ENCODE measurements around the gene MRPL40. TPM values are rescaled to one million over a fixed set of nuclear protein-coding genes. Genes with fewer than 3 reads are reported as not detected.

Gene MRPL40
- total RNA-seq (10 to 100 TPM; 22.4 to 65.9 (median 49.9) TPM), polyA plus RNA-seq (100 to 1,000 TPM in 1 of 3 donors, 10 to 100 TPM in 2; 73.6 to 132 (median 92.4) TPM)
- long read RNA-seq, donor 1, transcript MRPL40-201 (4 exons, 1,387 nt), result major isoform, 69 of 73 reads
- long read RNA-seq, donor 1, partial matches to known transcripts, result 0 of 73 reads
- long read RNA-seq, donor 1, other reads (novel, unspliced or antisense), result 0 of 73 reads
- long read RNA-seq, donor 2, transcript MRPL40-201 (4 exons, 1,387 nt), result major isoform, 34 of 36 reads
- long read RNA-seq, donor 2, partial matches to known transcripts, result 0 of 36 reads
- long read RNA-seq, donor 2, other reads (novel, unspliced or antisense), result 0 of 36 reads
- long read RNA-seq, donor 3, transcript MRPL40-201 (4 exons, 1,387 nt), result major isoform, 49 of 61 reads
- long read RNA-seq, donor 3, partial matches to known transcripts, result 11 of 61 reads
- long read RNA-seq, donor 3, other reads (novel, unspliced or antisense), result 0 of 61 reads
- long read RNA-seq, donor 4, transcript MRPL40-201 (4 exons, 1,387 nt), result major isoform, 85 of 91 reads
- long read RNA-seq, donor 4, partial matches to known transcripts, result 1 of 91 reads
- long read RNA-seq, donor 4, other reads (novel, unspliced or antisense), result 2 of 91 reads
- long read RNA-seq, donor 5, transcript MRPL40-201 (4 exons, 1,387 nt), result major isoform, 93 of 97 reads
- long read RNA-seq, donor 5, partial matches to known transcripts, result 0 of 97 reads
- long read RNA-seq, donor 5, other reads (novel, unspliced or antisense), result 2 of 97 reads
- long read RNA-seq, donor 6, transcript MRPL40-201 (4 exons, 1,387 nt), result major isoform, 59 of 63 reads
- long read RNA-seq, donor 6, partial matches to known transcripts, result 0 of 63 reads
- long read RNA-seq, donor 6, other reads (novel, unspliced or antisense), result 2 of 63 reads
- long read RNA-seq, donor 7, transcript MRPL40-201 (4 exons, 1,387 nt), result major isoform, 31 of 31 reads
- long read RNA-seq, donor 7, partial matches to known transcripts, result 0 of 31 reads
- long read RNA-seq, donor 7, other reads (novel, unspliced or antisense), result 0 of 31 reads
- long read RNA-seq, donor 8, transcript MRPL40-201 (4 exons, 1,387 nt), result major isoform, 40 of 42 reads
- long read RNA-seq, donor 8, partial matches to known transcripts, result 0 of 42 reads
- long read RNA-seq, donor 8, other reads (novel, unspliced or antisense), result 0 of 42 reads
- long read RNA-seq, donor 9, transcript MRPL40-201 (4 exons, 1,387 nt), result major isoform, 33 of 38 reads
- long read RNA-seq, donor 9, partial matches to known transcripts, result 0 of 38 reads
- long read RNA-seq, donor 9, other reads (novel, unspliced or antisense), result 0 of 38 reads
- long read RNA-seq, donor 10, transcript MRPL40-201 (4 exons, 1,387 nt), result major isoform, 16 of 17 reads
- long read RNA-seq, donor 10, partial matches to known transcripts, result 0 of 17 reads
- long read RNA-seq, donor 10, other reads (novel, unspliced or antisense), result 0 of 17 reads

DNA sequence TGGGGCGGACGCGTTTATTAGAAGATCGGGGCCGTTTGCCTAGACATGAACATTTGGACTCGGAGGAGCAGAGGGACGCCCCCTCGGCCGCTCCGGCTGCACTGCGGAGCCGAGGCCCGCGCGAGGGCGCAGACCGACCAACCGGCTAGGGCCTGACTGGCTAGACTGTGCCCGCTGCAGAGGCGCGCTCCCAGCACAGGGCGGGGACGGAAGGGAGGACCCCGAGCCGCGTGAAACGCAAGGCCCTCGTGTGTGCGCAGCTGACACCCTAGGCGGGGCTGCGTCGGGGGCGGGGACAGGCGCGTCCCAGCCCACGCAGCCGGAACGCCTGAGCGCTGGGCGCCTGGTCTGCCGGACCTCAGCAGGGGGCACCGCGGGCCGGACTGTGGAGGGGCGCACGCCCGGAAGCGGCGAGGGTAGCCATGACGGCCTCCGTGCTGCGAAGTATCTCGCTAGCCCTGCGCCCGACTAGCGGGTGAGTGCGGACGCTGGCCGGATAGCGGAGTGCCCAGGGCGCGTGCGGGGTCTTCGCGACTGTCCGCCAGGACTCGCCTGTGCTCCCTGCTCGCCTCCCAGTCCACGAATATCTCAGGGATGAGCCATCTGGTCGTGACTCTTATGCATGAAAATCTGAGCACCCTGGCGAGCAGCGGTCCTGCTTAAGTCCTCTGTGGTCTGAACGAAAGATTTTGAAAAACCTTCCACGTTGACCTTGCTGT is at the start of gene MRPL40:
Gene MRPL40 (plus strand): TSS at position 413 of the 719 bp plus-strand sequence. CDS start 10 bp downstream, at position 423.
- intact Hi-C loops (cut with DNase I), result no loop called here
- Histone ChIP-seq H3K27me3 (no peaks in the 10 kb centered on the region), H3K4me3 (peak within 1 kb of the TSS; percentile 2 to 98 (median 68)), H3K36me3 (replicated peaks in 1 of 2) (peaks cover 0 to 26% of the 10 kb centered on the region in 2 donors), H3K27ac (peak within 1 kb of the TSS; percentile 87 to 98 (median 95)), H3K4me1 (replicated peaks in 1 of 2) (peaks cover 23 to 30% of the 10 kb centered on the region in 2 donors), H3K9me3 (replicated peaks in 1 of 3) (no peaks in the 10 kb centered on the region)
- DNase-seq, result peak; percentile 92 to 95 (median 95)
- TF ChIP-seq, protein P1, sequence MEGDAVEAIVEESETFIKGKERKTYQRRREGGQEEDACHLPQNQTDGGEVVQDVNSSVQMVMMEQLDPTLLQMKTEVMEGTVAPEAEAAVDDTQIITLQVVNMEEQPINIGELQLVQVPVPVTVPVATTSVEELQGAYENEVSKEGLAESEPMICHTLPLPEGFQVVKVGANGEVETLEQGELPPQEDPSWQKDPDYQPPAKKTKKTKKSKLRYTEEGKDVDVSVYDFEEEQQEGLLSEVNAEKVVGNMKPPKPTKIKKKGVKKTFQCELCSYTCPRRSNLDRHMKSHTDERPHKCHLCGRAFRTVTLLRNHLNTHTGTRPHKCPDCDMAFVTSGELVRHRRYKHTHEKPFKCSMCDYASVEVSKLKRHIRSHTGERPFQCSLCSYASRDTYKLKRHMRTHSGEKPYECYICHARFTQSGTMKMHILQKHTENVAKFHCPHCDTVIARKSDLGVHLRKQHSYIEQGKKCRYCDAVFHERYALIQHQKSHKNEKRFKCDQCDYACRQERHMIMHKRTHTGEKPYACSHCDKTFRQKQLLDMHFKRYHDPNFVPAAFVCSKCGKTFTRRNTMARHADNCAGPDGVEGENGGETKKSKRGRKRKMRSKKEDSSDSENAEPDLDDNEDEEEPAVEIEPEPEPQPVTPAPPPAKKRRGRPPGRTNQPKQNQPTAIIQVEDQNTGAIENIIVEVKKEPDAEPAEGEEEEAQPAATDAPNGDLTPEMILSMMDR (IDR thresholded peaks at IDR 0.05), result no peak
- TF ChIP-seq POLR2A (IDR thresholded peaks at IDR 0.05), result peak; percentile 54 to 94
- WGBS, 4 donors, result 0 to 1% (median 0%) methylated on average over 30 to 74 of the region's 74 CpGs

DNA sequence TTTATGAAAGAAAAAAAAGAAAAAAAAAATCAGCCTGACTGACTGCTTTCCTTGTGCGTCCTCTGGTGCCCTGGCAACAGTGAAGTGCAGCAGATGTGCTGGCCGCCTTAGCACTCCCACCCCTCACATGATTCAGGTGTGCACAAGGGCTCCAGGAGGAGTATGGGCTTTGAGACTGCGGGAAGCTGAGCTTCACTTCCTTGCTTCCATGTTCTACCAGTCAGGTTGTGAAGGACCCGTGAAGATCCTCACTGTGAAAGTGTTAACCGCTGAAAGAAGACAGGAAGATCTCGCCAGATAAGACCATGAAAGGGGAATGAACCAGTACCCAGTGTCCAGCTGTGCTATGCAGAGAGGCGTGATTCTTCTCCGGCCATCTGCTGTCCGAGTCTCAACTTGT is 49.1 kb upstream of the MRPL40 start:
- WGBS, 4 donors, result 90 to 96% (median 91%) methylated on average over 9 of the region's 9 CpGs
- Histone ChIP-seq H3K9me3 (replicated peaks in 1 of 3) (no peaks in the 10 kb centered on the region), H3K27ac (no peak overlapping the region), H3K4me3 (no peak overlapping the region), H3K27me3 (no peaks in the 10 kb centered on the region), H3K36me3 (replicated peaks in 1 of 2) (peaks cover 0 to 73% of the 10 kb centered on the region in 2 donors), H3K4me1 (replicated peaks in 1 of 2) (no peaks in the 10 kb centered on the region)
- intact Hi-C loops (cut with DNase I), result loop anchor here in 1 of 2 donors (10.0 kb wide), 1 partner anchor 198 kb away; no protein-coding TSS in a partner anchor
- DNase-seq, result peak in 1 of 7 donors; percentile 29
- TF ChIP-seq POLR2A (IDR thresholded peaks at IDR 0.05), result no peak
- TF ChIP-seq, protein P1 (IDR thresholded peaks at IDR 0.05), result no peak

DNA sequence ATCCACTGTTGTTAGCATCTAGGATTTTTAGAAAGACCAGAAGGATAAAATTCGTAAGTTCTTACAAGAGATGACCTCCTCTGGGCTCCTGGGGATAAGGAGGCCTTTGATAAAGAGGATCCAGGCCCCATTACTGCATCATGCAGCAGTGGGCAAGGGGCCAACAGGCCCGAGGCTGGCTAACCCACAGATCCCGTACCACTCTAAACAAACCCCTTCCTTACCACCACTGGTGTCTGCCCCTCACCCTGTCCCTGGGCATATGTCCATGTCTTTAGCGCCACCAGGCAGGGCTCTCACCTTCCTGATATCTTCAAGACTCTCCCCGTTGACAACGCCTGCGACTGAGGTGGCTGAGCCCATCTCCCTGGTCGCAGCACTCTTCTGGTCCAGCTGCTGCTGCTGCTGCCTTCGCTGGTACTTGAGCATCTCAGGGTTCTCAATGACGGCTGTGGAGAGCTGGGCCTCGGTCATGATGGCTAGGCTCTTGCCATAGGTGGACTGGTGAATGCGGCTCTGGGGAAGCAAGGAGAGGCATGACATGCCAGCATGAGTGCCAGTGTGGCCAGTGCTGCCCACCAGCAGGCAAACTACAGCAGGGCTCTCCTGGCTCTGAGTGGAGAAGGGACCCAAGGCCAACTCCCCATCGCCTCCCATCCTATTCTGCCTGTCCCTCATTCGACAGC is 47.0 kb upstream of the MRPL40 start:
- WGBS, 4 donors, result 94 to 97% (median 96%) methylated on average over 12 to 14 of the region's 14 CpGs
- no peak overlapping the region for H3K27ac ChIP-seq
- H3K36me3 ChIP-seq (replicated peaks in 1 of 2), result peaks cover 0 to 80% of the 10 kb centered on the region in 2 donors
- intact Hi-C loops (cut with DNase I), result loop anchor here in 1 of 2 donors (10.0 kb wide), 1 partner anchor 201 kb away; no protein-coding TSS in a partner anchor
- H3K4me3 ChIP-seq, result no peak overlapping the region
- TF ChIP-seq, protein P1 (IDR thresholded peaks at IDR 0.05), result no peak
- TF ChIP-seq POLR2A (IDR thresholded peaks at IDR 0.05), result no peak
- no peaks in the 10 kb centered on the region for H3K9me3 ChIP-seq (replicated peaks in 1 of 3)
- peak in 1 of 7 donors; percentile 49 for DNase-seq
- H3K27me3 ChIP-seq, result no peaks in the 10 kb centered on the region
- H3K4me1 ChIP-seq (replicated peaks in 1 of 2), result no peaks in the 10 kb centered on the region
